DND-41 (cell line): ENCODE data around the gene CDH16.

Experiments
- ATAC-seq: fragments of 200-7000 bp; cut with Tn5 transposase; 3 replicates; pipeline ENCODE4 v1.9.1; 2021; ENCODE audit warnings: low read depth; ENCODE audit not compliant: insufficient read depth
- DNase-seq: peaks from one replicate; pipeline ENCODE4 v3.0.0-alpha.2; 2020
- H2AFZ ChIP-seq: 2 replicates; pipeline ENCODE4 v1.6.0; 2012; ENCODE audit warnings: low read depth, low read length
- H3K27ac ChIP-seq: 2 replicates; pipeline ENCODE4 v1.5.1; 2012; ENCODE audit warnings: low read length, inconsistent platforms
- H3K27me3 ChIP-seq: fragments of 200-600 bp; sonication (generic); 2 replicates; pipeline ENCODE4 v1.6.0; 2012; ENCODE audit warnings: low read length, mild to moderate bottlenecking, inconsistent platforms; ENCODE audit not compliant: insufficient read depth, poor library complexity
- H3K36me3 ChIP-seq: 2 replicates; pipeline ENCODE4 v1.5.1; 2012; ENCODE audit warnings: low read length, inconsistent platforms; ENCODE audit not compliant: insufficient read depth
- H3K4me1 ChIP-seq: 2 replicates; pipeline ENCODE4 v1.5.1; 2012; ENCODE audit warnings: mild to moderate bottlenecking, low read length; ENCODE audit not compliant: insufficient read depth
- H3K4me2 ChIP-seq: 2 replicates; pipeline ENCODE4 v1.6.0; 2012; ENCODE audit warnings: mild to moderate bottlenecking, moderate library complexity, low read length, inconsistent platforms; ENCODE audit not compliant: insufficient read depth
- H3K4me3 ChIP-seq, 2 experiments: fragments of 200-600 bp in 1 of 2; shearing (Covaris generic) in 1 of 2; 2 replicates each; pipeline ENCODE4 v1.5.1; 2012 to 2016; ENCODE audit warnings: inconsistent platforms in 2 of 2, low read length in 2 of 2, mild to moderate bottlenecking in 2 of 2, low read depth in 1 of 2, moderate library complexity in 1 of 2
- H3K79me2 ChIP-seq: 2 replicates; pipeline ENCODE4 v1.6.0; 2012; ENCODE audit warnings: low read length, inconsistent platforms; ENCODE audit not compliant: insufficient read depth
- H3K9ac ChIP-seq: 2 replicates; pipeline ENCODE4 v1.6.0; 2012; ENCODE audit warnings: low read depth, mild to moderate bottlenecking, inconsistent platforms, low read length, moderate library complexity
- H3K9me3 ChIP-seq: 2 replicates; pipeline ENCODE4 v1.5.1; 2012; ENCODE audit warnings: low read length, moderate library complexity, mild to moderate bottlenecking, inconsistent platforms; ENCODE audit not compliant: insufficient read depth, severe bottlenecking
- H4K20me1 ChIP-seq: 2 replicates; pipeline ENCODE4 v1.6.0; 2012; ENCODE audit warnings: low read length; ENCODE audit not compliant: insufficient read depth
- CTCF ChIP-seq: IDR thresholded peaks from 2 replicates; pipeline ENCODE4 v1.5.1; 2012; ENCODE audit warnings: borderline replicate concordance, low read length, moderate library complexity, mild to moderate bottlenecking; ENCODE audit not compliant: poor library complexity, severe bottlenecking; ENCODE audit errors: extremely low read depth
- EZH2 ChIP-seq: IDR thresholded peaks from 3 replicates; pipeline ENCODE4 v1.6.1; 2012; ENCODE audit warnings: borderline replicate concordance, low read depth, mild to moderate bottlenecking, moderate library complexity, low read length, inconsistent platforms; ENCODE audit not compliant: severe bottlenecking

The CDH16 gene

GRCh38 chr16:66920299-66920590 lies 1.6 kb upstream of the CDH16 start:
- Histone ChIP-seq H3K4me3 (no peak overlapping the region), H3K4me1 (no peaks in the 10 kb centered on the region), H4K20me1 (0 out of 2 replicates have a peak, but pooled peaks cover 3% of the 10 kb centered on the region), H2AFZ (no peak overlapping the region), H3K9me3 (no peaks in the 10 kb centered on the region), H3K36me3 (no peaks in the 10 kb centered on the region), H3K9ac (no peak overlapping the region), H3K79me2 (no peaks in the 10 kb centered on the region), H3K27ac (no peak overlapping the region), H3K27me3 (peaks cover 7% of the 10 kb centered on the region), H3K4me2 (no peak overlapping the region)
- TF ChIP-seq EZH2 = no peak
- TF ChIP-seq CTCF = no peak
- ATAC-seq (no peak), DNase-seq (no peak)

DNA sequence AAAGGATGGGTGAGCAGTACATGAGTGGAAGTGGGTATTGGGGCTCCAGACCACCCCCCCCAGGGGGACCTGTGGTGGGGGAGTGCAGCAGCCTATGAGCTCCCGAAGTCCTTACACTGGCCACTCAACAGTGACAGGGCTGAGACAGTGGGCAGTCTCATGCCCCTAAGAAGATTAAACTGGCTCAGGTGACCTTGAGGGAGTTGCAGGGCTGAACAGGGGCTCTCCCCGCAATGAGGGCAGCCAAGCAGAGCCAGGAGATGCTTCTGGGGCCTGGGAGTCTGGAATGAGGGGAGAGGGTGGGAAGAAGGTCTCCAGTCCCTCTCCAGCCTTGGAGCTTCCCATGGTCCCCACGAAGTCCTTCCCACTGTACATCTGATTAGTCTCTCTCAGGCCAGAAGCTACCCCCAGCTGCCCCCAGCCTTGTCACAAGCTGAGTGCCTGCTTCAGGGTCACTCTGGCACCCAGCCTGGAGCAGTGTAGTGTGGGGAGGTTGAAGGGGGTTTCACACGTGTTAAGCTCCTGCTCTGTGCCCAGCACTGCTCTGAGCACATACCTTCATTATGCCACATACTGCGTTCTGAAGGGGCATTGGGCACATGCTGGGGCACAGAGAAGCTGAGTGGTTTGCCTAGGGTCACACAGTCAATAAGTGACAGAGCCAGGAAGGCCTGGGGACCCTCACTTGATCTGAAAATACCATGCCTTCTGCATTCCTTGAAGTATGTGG lies 1.0 kb upstream of the CDH16 start:
- H3K4me2 ChIP-seq = no peak overlapping the region
- H3K9me3 ChIP-seq = no peaks in the 10 kb centered on the region
- peaks cover 7% of the 10 kb centered on the region for H3K27me3 ChIP-seq
- no peak overlapping the region for H3K27ac ChIP-seq
- H3K9ac ChIP-seq = no peak overlapping the region
- no peaks in the 10 kb centered on the region for H3K4me1 ChIP-seq
- DNase-seq (no peak), ATAC-seq (no peak)
- TF ChIP-seq CTCF (no peak), EZH2 (no peak)
- no peak overlapping the region for H3K4me3 ChIP-seq
- H3K36me3 ChIP-seq = no peaks in the 10 kb centered on the region
- H3K79me2 ChIP-seq = no peaks in the 10 kb centered on the region
- no peak overlapping the region for H2AFZ ChIP-seq
- 0 out of 2 replicates have a peak, but pooled peaks cover 3% of the 10 kb centered on the region for H4K20me1 ChIP-seq

DNA sequence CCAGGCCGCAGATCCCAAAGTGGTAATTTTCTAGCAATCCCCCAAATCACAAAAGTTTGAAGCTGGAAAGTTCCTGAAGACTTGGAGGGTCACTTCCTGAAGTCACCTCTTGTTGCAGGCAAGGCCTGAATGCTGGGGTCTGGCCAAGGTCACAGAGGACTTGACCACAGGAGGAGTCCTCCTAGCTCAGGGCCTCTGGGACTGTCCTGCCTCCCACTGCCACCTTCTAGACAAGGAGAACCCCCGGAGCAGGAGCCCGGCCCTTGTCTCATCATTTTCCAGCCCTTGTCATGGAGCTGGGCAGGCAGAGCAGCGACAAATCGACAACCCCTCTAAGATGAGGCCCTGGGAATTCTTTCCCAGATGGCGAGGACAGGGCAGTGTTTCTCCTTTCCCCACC lies 330 bp downstream of the CDH16 start:
- 0 out of 2 replicates have a peak, but pooled peaks cover 3% of the 10 kb centered on the region for H4K20me1 ChIP-seq
- DNase-seq = no peak
- no peak for ATAC-seq
- H2AFZ ChIP-seq = no peak overlapping the region
- no peaks in the 10 kb centered on the region for H3K36me3 ChIP-seq
- no peak overlapping the region for H3K4me3 ChIP-seq
- peaks cover 7% of the 10 kb centered on the region for H3K27me3 ChIP-seq
- H3K9ac ChIP-seq = no peak overlapping the region
- H3K27ac ChIP-seq = no peak overlapping the region
- no peaks in the 10 kb centered on the region for H3K9me3 ChIP-seq
- no peak for TF ChIP-seq CTCF
- TF ChIP-seq EZH2 = no peak
- H3K79me2 ChIP-seq = no peaks in the 10 kb centered on the region
- H3K4me2 ChIP-seq = no peak overlapping the region
- H3K4me1 ChIP-seq = no peaks in the 10 kb centered on the region

GRCh38 chr16:66917741-66918140 lies 944 bp downstream of the CDH16 start:
- peaks cover 7% of the 10 kb centered on the region for H3K27me3 ChIP-seq
- no peak overlapping the region for H3K9ac ChIP-seq
- no peak overlapping the region for H2AFZ ChIP-seq
- no peaks in the 10 kb centered on the region for H3K4me1 ChIP-seq
- H3K4me3 ChIP-seq = no peak overlapping the region
- DNase-seq (no peak), ATAC-seq (no peak)
- H3K36me3 ChIP-seq = no peaks in the 10 kb centered on the region
- no peak overlapping the region for H3K27ac ChIP-seq
- no peaks in the 10 kb centered on the region for H3K79me2 ChIP-seq
- 0 out of 2 replicates have a peak, but pooled peaks cover 3% of the 10 kb centered on the region for H4K20me1 ChIP-seq
- H3K9me3 ChIP-seq = no peaks in the 10 kb centered on the region
- no peak overlapping the region for H3K4me2 ChIP-seq
- TF ChIP-seq CTCF (no peak), EZH2 (no peak)
